Measurements from ENCODE around the gene IL17REL.

IL17REL gene

GRCh38 chr22:50039669-50040443, 27.3 kb upstream of the IL17REL start:
- Histone ChIP-seq H3K4me1 (ENCODE audit: insufficient read depth, low read length, poor library complexity, severe bottlenecking) (peaks cover 14% of the 10 kb centered on the region), H3K79me2 (ENCODE audit: insufficient read depth, low read length) (no peaks in the 10 kb centered on the region)
- TF ChIP-seq, protein P1, sequence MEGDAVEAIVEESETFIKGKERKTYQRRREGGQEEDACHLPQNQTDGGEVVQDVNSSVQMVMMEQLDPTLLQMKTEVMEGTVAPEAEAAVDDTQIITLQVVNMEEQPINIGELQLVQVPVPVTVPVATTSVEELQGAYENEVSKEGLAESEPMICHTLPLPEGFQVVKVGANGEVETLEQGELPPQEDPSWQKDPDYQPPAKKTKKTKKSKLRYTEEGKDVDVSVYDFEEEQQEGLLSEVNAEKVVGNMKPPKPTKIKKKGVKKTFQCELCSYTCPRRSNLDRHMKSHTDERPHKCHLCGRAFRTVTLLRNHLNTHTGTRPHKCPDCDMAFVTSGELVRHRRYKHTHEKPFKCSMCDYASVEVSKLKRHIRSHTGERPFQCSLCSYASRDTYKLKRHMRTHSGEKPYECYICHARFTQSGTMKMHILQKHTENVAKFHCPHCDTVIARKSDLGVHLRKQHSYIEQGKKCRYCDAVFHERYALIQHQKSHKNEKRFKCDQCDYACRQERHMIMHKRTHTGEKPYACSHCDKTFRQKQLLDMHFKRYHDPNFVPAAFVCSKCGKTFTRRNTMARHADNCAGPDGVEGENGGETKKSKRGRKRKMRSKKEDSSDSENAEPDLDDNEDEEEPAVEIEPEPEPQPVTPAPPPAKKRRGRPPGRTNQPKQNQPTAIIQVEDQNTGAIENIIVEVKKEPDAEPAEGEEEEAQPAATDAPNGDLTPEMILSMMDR (conservative IDR thresholded peaks at IDR 0.05; ENCODE audit: low read length) = no peak
- TF ChIP-seq EZH2phosphoT487 (IDR thresholded peaks at IDR 0.05; ENCODE audit: borderline replicate concordance) = no peak

DNA sequence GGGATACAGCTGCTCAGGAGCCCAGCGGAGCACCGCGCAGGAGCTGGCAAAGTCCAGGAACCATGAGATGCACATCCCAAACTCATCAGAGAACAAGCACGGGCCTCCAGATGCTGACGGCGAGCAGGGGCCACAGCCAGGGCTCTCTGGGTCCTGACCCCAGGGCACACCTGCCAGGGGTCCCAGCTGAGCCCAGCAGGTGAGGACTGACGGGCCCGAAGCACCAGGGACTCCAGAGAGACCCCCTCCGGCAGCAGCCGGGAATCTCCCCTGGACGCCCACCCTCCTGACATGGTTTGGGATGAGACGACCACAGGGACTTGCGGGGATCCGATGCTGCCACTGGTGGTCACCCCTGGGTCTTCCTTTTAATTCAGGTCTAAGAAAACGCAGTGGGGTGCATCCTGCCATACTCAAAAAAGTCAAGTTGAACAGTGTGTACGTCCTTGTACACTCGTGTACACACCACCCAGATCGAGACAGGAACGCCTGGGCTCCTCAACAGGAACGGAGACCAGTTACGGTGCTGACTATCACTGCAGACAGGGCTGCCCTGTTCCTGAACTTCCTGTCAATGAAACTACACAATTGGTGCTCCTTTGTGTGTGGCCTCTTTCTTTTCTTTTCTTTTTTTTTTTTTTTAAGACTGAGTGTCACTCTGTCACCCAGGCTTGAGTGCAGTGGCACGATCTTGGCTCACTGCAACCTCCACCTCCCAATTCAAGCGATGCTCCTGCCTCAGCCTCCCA, 23.6 kb upstream of the IL17REL start:
- Histone ChIP-seq H3K4me1 (ENCODE audit: insufficient read depth, low read length, poor library complexity, severe bottlenecking) (no peaks in the 10 kb centered on the region), H3K36me3 (ENCODE audit: insufficient read depth, low read length) (no peaks in the 10 kb centered on the region), H3K79me2 (ENCODE audit: insufficient read depth, low read length) (no peaks in the 10 kb centered on the region), H3K4me3 (ENCODE audit: low read length, poor library complexity, severe bottlenecking) (no peak overlapping the region), H3K4me2 (ENCODE audit: low read depth, low read length, poor library complexity, severe bottlenecking) (no peak overlapping the region), H3K9me3 (ENCODE audit: insufficient read depth, low read depth, low read length) (no peaks in the 10 kb centered on the region), H4K20me1 (ENCODE audit: insufficient read depth, low read length, poor library complexity, severe bottlenecking) (no peaks in the 10 kb centered on the region), H3K27me3 (ENCODE audit: insufficient read depth, low read length, poor library complexity, severe bottlenecking) (no peaks in the 10 kb centered on the region), H3F3A (ENCODE audit: low read depth) (no peaks in the 10 kb centered on the region), H3K9ac (ENCODE audit: low read depth, low read length, poor library complexity, severe bottlenecking) (no peak overlapping the region), H3K9me2 (replicated peaks; ENCODE audit: low read depth, low read length) (no peaks in the 10 kb centered on the region), H2AFZ (ENCODE audit: low read length) (no peak overlapping the region)
- TF ChIP-seq, protein P1 (conservative IDR thresholded peaks at IDR 0.05; ENCODE audit: low read length) = no peak
- TF ChIP-seq EZH2phosphoT487 (IDR thresholded peaks at IDR 0.05; ENCODE audit: borderline replicate concordance) = no peak

More at GRCh38 chr22:50039669-50040443, 27.3 kb upstream of the IL17REL start:
- H3K9ac ChIP-seq (ENCODE audit: low read depth, low read length, poor library complexity, severe bottlenecking) = no peak overlapping the region
- H2AFZ ChIP-seq (ENCODE audit: low read length) = no peak overlapping the region
- no peak overlapping the region for H3K4me3 ChIP-seq (ENCODE audit: low read length, poor library complexity, severe bottlenecking)
- H3K27me3 ChIP-seq (ENCODE audit: insufficient read depth, low read length, poor library complexity, severe bottlenecking) = no peaks in the 10 kb centered on the region
- H4K20me1 ChIP-seq (ENCODE audit: insufficient read depth, low read length, poor library complexity, severe bottlenecking) = no peaks in the 10 kb centered on the region
- no peaks in the 10 kb centered on the region for H3K9me3 ChIP-seq (ENCODE audit: insufficient read depth, low read depth, low read length)
- H3F3A ChIP-seq (ENCODE audit: low read depth) = no peaks in the 10 kb centered on the region
- no peaks in the 10 kb centered on the region for H3K36me3 ChIP-seq (ENCODE audit: insufficient read depth, low read length)
- H3K4me2 ChIP-seq (ENCODE audit: low read depth, low read length, poor library complexity, severe bottlenecking) = no peak overlapping the region
- H3K9me2 ChIP-seq (replicated peaks; ENCODE audit: low read depth, low read length) = no peaks in the 10 kb centered on the region

GRCh38 chr22:50035131-50035881, 22.7 kb upstream of the IL17REL start:
- no peak overlapping the region for H2AFZ ChIP-seq (ENCODE audit: low read length)
- H3K4me3 ChIP-seq (ENCODE audit: low read length, poor library complexity, severe bottlenecking) = no peak overlapping the region
- TF ChIP-seq EZH2phosphoT487 (IDR thresholded peaks at IDR 0.05; ENCODE audit: borderline replicate concordance) = no peak
- TF ChIP-seq, protein P1 (conservative IDR thresholded peaks at IDR 0.05; ENCODE audit: low read length) = no peak
- H3K9ac ChIP-seq (ENCODE audit: low read depth, low read length, poor library complexity, severe bottlenecking) = no peak overlapping the region
- no peak overlapping the region for H3K4me2 ChIP-seq (ENCODE audit: low read depth, low read length, poor library complexity, severe bottlenecking)
- H3K4me1 ChIP-seq (ENCODE audit: insufficient read depth, low read length, poor library complexity, severe bottlenecking) = no peaks in the 10 kb centered on the region
- H3K36me3 ChIP-seq (ENCODE audit: insufficient read depth, low read length) = no peaks in the 10 kb centered on the region
- H4K20me1 ChIP-seq (ENCODE audit: insufficient read depth, low read length, poor library complexity, severe bottlenecking) = no peaks in the 10 kb centered on the region
- H3K27me3 ChIP-seq (ENCODE audit: insufficient read depth, low read length, poor library complexity, severe bottlenecking) = no peaks in the 10 kb centered on the region
- no peaks in the 10 kb centered on the region for H3K79me2 ChIP-seq (ENCODE audit: insufficient read depth, low read length)
- no peaks in the 10 kb centered on the region for H3K9me2 ChIP-seq (replicated peaks; ENCODE audit: low read depth, low read length)
- H3F3A ChIP-seq (ENCODE audit: low read depth) = no peaks in the 10 kb centered on the region
- H3K9me3 ChIP-seq (ENCODE audit: insufficient read depth, low read depth, low read length) = no peaks in the 10 kb centered on the region
